GM19395 (cell line): ENCODE measurements around the gene SLC9A9.

ENCODE experiments used
- ATAC-seq: cut with Tn5 transposase; IDR thresholded peaks from one replicate; pipeline ENCODE4 v1.9.1; 2021; ENCODE audit warnings: mild to moderate bottlenecking, moderate library complexity; ENCODE audit not compliant: unreplicated experiment

SLC9A9 gene

DNA sequence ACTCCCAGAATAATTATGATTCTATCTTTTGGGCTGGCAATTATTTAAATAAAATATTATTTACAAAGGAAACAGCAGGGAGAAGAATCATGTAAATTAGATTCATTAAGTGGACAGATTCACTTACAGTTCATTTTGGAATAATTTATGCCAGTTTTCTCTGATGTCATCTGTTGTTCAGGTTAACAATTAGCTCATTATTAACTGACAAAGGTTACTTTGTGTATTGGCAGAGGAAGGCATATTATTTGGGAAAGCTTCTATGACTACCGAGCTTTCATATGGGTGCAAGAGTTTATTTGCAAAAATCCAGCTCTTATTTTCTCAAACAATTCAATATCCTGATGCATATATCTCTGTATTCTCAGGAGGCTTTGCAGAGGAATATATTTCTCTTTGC is 504.3 kb downstream of the SLC9A9 start:
- ATAC-seq = no peak

DNA sequence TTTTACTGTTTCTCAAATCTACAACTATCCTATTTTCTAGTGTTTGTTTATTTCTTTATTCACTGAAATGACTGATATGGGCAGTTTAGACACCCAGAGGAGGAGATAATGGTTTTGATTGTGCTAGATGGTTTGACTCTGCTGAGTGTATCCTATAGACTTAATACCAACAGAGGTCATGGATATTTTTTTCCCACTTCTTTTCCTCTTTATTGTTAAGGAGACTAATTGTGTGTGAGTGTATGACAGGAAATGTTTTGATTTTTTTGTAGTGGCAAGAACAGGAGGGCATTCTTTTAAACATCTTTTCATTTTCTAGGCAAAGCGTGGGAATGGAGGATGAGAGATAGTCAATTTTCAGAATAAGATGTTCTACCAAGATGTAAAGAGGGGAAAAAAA is 505.2 kb downstream of the SLC9A9 start:
- no peak for ATAC-seq

DNA sequence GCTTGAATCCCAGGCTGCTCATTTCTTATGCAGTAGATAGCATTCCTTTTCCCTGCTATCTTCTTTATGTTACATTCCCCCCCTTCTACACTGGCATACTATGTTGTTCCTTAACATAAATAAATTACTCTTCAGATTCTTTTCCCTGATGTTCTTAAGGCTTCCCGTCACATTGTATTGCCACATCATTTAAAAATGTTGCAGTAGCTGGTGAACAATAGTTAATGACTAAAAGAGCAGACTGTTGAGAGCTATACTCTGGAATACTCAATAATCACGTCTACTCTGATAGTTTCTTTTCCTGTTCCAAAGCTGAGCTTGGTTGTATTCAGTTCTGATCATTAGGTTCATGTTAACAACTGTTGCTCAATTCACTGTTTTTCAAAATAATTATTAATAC is 508.8 kb downstream of the SLC9A9 start:
- ATAC-seq = no peak

DNA sequence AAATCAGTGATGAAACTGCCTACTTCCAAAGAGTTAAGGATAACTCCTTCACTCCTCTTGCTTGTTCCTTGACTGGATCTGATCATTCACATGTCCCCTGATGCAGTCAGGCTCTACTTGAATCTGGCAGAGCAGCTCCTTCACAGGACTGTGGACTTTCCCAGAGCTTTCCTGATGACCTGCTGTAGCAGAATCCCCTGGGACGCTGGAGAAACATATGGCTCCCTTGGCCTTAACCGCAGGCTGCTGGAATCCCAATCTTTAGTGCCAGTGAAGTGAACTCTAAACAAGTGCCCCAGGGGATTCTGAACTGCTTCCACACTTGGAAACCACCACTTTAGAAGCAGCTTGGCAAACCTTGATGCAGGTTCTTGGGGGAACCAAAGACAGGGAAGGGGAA is 510.9 kb downstream of the SLC9A9 start:
- ATAC-seq = no peak

DNA sequence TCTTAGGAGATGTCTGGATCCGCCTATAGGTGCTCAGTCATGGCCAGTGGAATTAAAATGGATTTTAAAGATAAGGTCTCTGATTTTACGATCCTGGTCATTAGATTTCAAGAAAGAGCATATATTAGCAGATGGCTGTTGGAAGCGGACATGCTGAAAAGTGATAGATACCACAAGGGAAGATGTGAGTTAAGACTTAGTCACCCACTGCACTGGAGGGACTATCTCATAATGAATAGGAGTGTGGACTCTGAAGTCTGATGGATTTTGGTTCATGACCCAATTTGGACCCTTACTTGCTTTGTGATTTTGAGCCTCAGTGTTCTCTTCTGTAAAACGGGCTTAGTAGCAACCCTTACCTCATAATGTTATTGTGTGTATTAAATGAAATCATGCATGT is 514.0 kb downstream of the SLC9A9 start:
- ATAC-seq = no peak

DNA sequence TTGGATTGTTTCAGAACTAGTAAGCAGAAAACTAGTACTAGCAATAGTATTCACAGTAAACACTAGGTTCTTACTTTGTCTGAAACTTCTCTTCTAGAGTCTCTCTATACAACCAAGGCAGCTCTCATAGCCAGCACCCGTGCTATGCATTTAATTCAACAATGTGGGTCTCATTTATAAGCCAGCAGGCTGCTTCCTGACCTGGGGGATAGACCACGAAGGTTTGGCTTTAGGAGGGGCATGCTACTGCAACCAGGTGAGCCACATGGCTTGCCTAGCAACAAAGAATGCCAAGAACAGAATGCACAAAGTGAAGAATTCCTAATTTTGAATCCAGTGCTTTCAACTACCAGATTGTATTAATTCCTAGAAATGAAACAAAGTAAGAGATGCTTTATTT is 514.9 kb downstream of the SLC9A9 start:
- no peak for ATAC-seq

DNA sequence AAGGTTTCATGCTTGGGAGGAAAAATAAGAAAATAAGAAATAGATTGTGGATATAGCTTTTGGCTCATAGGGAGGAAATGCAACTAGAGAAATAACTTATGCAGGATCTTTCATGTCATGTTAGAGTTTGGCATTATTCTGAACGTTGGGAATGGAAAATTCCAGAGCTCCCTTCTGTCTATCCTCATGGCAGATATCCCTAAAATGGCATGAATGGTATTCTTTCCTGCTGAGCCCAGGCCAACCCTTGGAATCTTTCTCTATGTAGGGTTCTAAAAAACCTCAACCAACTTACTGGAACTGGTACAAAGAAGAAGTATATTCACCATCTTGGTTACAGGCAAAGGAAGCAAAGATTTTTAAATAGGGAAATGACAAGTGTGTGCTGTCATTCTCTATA is 516.2 kb downstream of the SLC9A9 start:
- no peak for ATAC-seq

DNA sequence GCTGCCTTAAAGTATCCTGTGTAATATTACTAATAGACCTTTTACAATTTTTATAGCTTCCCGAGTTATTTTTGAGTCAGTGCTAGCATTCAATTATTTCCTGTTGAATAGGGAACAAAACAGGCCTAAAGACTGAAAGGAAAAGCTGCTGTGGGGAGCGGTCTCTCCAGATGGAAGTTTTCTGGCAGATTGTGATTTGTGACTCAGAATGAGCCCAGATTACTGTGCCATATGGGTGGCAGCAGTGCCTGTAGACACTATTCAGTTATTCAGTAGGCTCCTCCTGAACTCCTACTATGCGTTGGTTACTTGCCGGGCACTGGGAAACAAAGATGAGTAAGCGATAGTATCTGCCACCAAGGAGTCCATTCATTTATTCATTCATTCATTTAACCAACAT is 516.9 kb downstream of the SLC9A9 start:
- no peak for ATAC-seq

DNA sequence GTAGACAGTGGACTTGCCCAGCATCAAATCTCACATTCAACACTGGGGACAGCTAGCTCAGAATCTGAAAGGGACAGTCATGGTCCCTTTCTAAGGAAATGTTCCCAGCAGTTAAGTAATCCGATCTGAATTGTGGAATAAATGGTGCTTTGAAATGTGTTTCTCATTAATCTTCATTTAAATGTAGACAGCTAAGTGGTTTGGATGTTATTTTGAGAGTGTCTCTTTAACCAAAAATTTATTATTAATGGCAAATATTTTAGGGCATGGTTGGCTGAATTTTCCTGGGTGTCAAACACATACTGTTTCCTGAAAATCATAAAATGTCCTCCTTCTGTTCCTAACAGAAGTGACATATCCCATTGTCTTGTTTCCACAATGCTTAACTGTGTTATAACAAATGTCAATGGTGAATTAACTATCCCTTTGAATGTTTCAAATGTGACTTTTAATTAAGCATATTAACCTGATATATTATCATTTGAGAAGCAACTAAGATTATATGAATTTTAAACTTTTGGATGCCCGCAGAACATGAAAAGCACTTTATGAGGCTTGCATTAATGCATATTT is 517.9 kb downstream of the SLC9A9 start:
- ATAC-seq = no peak

DNA sequence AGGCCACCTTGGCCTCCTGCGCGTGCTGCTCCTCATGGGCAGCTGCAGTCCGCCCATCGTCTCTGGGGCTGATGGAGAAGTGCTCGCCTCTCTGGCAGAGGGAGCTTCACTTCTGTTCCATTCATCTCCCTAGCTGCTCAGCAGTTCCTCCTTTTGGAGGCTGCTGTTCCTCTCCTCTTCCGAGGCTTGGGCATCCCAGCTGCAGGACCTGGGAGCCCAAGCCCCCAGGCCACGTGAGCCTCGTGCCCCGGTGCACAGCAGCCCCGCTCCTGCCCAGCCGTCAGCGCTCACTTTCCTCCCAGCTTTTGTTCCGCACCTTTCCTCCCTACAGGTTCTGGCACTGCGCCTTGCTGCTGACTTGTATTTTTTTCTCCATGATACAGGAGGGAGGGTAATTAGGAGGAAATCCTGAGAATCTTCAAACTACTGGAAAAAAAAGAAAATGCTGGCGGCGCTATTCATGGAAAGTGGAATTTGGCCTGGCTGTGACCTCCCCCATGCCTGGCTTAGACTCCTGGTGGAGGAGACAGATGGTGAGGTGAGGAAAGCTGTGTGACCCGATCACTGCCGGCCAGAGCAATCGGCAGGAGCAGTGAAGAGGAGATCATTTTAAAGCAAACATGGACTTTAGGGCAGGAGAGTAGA is 518.6 kb downstream of the SLC9A9 start:
- no peak for ATAC-seq

DNA sequence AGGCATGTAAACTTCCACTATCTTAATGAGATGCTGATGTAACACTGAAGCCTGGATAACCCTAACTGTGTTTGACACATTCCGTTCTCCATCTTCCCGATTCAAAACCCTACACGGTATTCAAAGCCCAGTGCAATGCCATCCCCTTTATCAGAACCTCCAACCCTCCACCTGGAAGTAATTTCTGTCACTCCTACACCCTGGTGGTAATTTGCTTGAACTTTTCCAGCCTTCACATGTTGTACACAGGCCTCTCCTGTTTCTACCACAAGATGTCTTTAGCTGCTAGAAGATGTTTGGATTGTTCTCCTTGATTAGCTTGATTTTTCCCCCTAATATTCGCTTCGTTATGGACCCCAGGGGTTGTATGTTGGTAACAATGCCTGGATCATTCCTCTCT is 519.8 kb downstream of the SLC9A9 start:
- ATAC-seq = no peak

DNA sequence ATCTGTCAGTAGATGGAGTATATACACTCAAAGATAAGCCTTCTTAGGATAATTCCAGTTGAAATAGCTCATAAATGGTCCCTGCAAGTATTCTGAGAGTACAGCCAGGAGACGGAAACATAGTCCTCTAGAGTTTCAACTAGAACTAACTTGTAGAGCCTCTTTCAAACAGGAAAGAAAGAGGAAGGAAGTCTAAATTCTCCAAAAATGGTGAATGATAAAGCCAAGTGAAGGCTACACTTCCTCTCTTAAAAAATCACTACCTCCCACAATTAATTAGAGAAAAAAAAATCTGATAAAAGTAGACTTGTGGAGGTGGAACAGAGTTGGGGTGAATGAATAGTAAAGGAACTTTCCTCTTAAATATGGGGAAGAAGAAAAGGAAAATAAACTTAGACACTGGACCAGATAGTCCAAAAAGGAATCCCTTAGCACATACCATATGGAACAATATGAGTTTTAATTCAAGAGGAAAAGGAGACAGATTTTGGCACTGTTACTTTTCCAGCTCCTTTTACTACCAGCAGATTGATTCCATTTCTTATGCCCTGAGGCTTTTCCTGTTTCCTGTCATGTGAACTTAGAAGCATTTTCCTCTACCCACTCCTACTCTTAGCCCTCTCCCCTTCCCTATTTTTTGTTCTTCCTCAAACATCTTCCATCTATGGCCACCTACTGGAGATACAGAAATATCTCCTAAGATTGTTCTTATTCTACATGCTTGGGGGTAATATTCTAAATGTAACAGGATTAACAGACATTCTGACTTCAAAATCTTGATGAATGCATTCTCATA is 521.1 kb downstream of the SLC9A9 start:
- ATAC-seq = no peak

DNA sequence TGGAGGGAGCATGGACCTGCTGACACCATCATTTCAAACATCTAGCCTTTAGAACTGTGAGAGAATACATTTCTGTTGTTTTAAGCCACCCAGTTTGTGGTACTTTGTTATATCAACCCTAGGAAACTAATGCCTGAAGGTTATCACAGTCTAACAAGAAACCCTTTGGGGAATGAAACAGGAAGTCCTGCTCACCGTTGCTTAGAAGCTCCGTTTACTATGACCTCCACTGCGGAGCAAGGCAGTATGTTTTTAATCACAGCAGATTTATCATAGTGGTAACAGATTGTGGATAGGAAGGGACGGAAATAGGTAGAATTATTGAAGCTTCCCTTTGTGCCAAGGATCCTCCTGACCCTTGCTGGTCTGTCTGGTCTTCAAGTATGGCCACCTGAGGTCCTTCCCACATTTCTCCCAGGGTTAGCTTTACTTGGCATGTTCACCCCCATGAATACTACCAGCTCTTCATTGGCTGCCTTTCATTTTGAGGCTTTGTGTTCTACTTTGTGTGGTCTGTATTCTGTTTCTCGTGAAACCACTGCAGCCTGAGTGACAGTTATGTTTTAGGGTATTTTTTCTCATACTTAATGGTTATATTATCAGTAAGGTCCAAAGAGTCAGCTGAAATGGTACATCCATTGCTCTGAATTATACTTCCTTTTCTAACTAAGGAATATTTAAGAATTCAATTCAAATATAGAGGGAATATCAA is 527.1 kb downstream of the SLC9A9 start:
- no peak for ATAC-seq

DNA sequence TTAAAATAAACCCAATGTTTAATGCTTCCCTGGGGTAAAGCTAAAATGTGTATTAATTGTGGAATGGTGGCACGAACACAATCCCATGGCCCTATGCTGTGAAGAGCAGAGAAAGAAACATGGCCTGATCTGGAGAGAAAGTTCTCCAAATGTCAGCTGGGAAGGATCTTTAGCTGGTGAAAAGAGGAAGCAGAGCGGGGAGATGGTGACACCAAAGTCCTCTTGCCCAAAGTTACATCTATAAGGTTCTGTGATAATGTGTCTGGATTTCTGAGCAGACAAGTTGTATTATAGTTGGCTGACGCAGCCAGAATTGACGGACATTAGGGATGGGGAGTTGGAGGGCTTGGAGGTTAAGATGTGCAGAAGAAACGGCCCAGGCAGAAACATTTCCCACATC is 532.5 kb downstream of the SLC9A9 start:
- ATAC-seq = no peak

DNA sequence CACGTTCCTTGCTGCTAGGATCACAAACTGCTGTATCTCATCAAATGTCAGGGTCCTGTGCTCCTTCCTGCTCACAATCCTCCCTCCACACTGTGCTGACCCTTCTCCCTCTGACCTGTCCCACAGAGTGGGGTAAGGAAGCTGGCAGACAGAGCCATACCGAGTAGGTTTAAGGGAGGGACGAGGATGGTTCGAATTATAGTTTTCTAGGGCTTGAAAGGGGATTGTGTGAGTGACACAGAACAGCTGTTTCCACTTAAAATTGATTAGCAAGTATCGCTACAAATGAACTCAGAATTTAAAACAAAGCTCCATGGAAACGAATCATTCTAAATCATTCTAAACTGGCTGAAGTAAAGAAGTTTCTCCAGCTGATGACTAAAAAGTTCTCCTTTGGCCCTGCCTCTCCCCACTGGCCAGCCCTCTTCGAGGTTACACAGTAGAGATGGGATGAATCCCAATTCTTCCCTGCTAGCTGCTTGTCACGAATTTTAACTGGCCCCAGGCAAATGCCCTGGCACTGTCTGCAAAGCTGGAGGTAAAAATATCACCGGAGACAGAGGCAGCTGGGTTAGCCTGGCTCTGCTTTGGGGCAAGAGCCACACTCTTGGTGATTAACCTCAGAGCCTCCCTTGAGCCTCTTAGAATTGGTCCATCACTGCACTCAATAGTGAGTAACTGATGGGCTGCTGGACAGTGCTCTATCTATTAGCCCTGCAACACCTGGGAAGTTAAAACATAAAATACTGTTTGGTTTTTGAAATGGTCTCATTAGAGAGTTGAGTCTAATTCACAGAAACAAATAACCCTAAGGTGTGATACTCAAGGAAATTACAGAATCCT is 533.8 kb downstream of the SLC9A9 start:
- ATAC-seq = no peak

DNA sequence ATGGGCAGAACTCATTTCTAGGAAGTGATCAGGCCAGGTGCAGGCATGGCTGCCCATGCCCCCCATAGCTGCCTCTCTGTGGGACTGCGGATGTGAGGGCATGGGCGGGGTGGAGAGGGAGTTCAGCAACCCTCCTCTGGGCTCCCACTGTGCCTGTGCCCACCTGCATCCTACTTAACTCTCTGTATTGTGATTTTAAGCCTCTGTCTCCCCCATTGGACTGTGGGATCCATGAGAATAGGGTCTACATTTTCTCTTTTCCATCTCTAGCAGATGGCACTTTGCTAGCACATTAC is 534.4 kb downstream of the SLC9A9 start:
- ATAC-seq = no peak

DNA sequence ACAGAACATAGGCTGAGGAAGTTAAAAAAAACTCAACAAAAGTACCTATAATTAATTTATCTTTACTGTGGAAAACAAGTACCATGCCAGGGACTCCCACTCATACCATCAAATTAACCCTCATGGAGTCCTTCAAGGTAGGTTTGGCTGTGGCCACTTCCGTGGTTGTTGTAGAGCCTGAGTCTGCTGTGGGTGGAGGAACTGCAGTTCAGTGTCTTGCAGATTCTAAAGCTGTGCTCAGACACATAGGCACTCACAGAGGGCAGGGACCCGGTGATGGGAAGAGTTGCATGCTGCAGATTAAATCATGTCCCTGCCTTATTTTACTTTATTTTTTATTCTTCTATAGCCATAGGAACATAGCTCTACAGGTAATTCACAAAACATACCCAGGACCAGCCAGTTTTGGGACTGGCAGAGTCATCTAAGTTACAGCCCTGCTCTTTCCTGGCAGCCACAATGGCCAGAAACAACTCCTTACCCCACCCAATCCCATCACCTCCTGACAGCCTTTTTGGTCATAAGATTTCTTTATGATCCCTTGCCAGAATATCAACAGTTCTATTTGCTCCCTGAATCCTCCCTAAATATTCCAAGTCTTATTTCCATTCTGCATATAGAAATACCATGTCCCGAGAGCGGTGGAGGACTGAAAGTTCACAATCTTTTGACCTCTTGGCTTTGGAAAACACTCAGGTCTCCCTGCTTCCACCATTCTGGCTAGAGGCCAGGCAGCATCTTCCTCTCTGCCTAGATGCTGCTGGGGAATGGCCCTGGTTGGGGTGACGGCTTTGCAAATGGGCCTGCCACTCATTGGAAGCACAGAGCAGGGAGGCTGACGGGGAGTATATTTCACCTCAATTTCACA is 535.0 kb downstream of the SLC9A9 start:
- no peak for ATAC-seq

DNA sequence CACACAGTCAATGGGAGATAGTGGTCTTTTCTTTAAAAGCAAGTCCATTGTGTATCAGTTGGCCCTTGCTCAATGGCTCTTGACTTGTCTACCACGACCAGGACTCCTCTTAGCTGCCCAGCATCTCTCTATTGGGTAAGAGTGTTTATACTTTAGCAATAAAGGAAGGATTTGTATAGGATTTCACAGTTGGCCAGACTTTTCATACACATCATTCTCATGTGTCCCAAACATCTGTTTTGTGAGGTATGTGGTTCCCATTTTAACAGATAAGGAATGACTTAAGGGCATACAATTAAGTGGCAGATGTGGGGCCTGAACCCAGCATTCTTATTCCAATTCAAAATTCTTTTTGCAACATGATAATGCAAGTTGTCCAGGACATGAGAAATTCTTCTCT is 537.2 kb downstream of the SLC9A9 start:
- no peak for ATAC-seq

DNA sequence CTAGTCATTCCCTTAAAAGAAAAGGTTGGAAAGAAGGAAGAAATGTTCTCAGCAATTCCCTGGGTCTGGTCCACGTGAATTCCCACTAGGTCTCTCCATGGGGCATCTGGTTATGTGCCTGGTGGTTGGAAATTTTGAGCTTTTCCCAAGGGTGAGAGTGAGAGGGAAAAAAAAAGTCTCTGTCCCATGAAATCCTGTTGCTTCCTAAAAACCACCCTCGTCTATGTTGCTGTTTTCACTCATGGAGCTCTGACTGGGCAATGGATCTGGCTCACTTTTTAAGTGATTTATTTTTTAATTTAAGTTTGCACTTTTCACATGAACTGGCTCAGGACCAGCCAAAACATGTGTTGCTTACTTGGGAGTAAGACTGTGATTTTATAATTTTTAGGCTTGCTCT is 538.6 kb downstream of the SLC9A9 start:
- no peak for ATAC-seq

DNA sequence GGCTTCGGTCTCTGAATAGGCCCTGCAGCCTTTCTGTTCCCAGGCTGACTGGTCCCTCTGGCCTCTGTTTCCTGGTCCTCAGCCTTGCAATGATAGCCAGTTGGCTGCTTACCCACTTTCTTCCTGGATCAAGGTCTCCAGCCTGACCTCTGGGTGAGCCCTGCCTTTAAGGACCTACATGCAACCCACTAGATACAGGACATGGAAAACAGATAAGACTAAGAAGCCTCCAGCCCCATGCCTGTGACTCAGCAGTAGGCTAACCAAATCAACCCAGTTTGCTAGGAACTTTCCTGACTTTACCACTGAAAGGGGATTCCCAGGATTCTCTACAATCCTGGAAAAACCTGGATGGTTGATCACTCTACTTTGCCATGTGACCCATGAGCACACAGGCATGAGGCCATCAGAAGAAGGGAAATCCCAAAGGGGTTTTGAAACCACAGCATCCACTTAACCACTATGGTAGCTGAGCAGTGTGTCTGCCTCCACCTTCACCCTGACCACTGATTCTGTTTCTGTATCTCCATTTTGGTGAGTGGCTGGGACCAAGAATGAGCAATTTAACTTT is 540.6 kb downstream of the SLC9A9 start:
- peak; percentile 67 for ATAC-seq
